Mucosa of stomach (tissue), 1 donor: ENCODE measurements around the gene SPINT3.
"Not testable (repeated sequence)": the region's sequence is repeated elsewhere in the genome, so short reads cannot be mapped to it uniquely, and the experiment has no call there.

Experiments used
- H3K27me3 ChIP-seq: one replicate; pipeline ENCODE4 v1.7.0; 2013; ENCODE audit warnings: mild to moderate bottlenecking, low read length; ENCODE audit not compliant: control insufficient read depth, insufficient read depth
- H3K36me3 ChIP-seq: one replicate; pipeline ENCODE4 v1.7.0; 2013; ENCODE audit warnings: low read length; ENCODE audit not compliant: control insufficient read depth, insufficient read depth
- H3K4me1 ChIP-seq: one replicate; pipeline ENCODE4 v1.7.0; 2013; ENCODE audit warnings: mild to moderate bottlenecking, low read length; ENCODE audit not compliant: control insufficient read depth, insufficient read depth
- H3K4me3 ChIP-seq: one replicate; pipeline ENCODE4 v1.7.0; 2013; ENCODE audit warnings: low read length
- H3K9ac ChIP-seq: one replicate; pipeline ENCODE4 v1.7.0; 2013; ENCODE audit warnings: mild to moderate bottlenecking, low read length, moderate library complexity
- H3K9me3 ChIP-seq: one replicate; pipeline ENCODE4 v1.7.0; 2013; ENCODE audit warnings: mild to moderate bottlenecking, low read length, moderate library complexity; ENCODE audit not compliant: control insufficient read depth
- donor health status: Pancreatic carcinoma.

The SPINT3 gene

GRCh38 chr20:45496166-45496565 is 19.3 kb downstream of the SPINT3 start:
- Histone ChIP-seq H3K4me1 (peaks cover 5% of the 10 kb centered on the region), H3K27me3 (no peaks in the 10 kb centered on the region), H3K9me3 (no peaks in the 10 kb centered on the region), H3K9ac (no peak overlapping the region), H3K4me3 (no peak overlapping the region), H3K36me3 (no peaks in the 10 kb centered on the region)

GRCh38 chr20:45495501-45495941 is 19.9 kb downstream of the SPINT3 start:
- Histone ChIP-seq H3K4me3 (no peak overlapping the region), H3K9me3 (no peaks in the 10 kb centered on the region), H3K27me3 (no peaks in the 10 kb centered on the region), H3K9ac (no peak overlapping the region), H3K4me1 (peaks cover 5% of the 10 kb centered on the region), H3K36me3 (no peaks in the 10 kb centered on the region)

GRCh38 chr20:45489083-45489531 is 26.3 kb downstream of the SPINT3 start:
- Histone ChIP-seq H3K27me3 (peaks cover 5% of the 10 kb centered on the region), H3K36me3 (no peaks in the 10 kb centered on the region), H3K9me3 (no peaks in the 10 kb centered on the region), H3K4me1 (no peaks in the 10 kb centered on the region), H3K9ac (no peak overlapping the region), H3K4me3 (no peak overlapping the region)

GRCh38 chr20:45487231-45487635 is 28.2 kb downstream of the SPINT3 start:
- no peaks in the 10 kb centered on the region for H3K9me3 ChIP-seq
- no peaks in the 10 kb centered on the region for H3K36me3 ChIP-seq
- peaks cover 5% of the 10 kb centered on the region for H3K27me3 ChIP-seq
- no peaks in the 10 kb centered on the region for H3K4me1 ChIP-seq
- H3K4me3 ChIP-seq: no peak overlapping the region
- no peak overlapping the region for H3K9ac ChIP-seq

GRCh38 chr20:45485388-45485787 is 30.0 kb downstream of the SPINT3 start:
- H3K4me3 ChIP-seq: no peak overlapping the region
- H3K27me3 ChIP-seq: peaks cover 5% of the 10 kb centered on the region
- H3K9ac ChIP-seq: no peak overlapping the region
- no peaks in the 10 kb centered on the region for H3K4me1 ChIP-seq
- no peaks in the 10 kb centered on the region for H3K9me3 ChIP-seq
- no peaks in the 10 kb centered on the region for H3K36me3 ChIP-seq

GRCh38 chr20:45484676-45485075 is 30.7 kb downstream of the SPINT3 start:
- Histone ChIP-seq H3K9ac (no peak overlapping the region), H3K4me3 (no peak overlapping the region), H3K4me1 (no peaks in the 10 kb centered on the region), H3K9me3 (no peaks in the 10 kb centered on the region), H3K36me3 (no peaks in the 10 kb centered on the region), H3K27me3 (peaks cover 5% of the 10 kb centered on the region)

- H3K4me3 ChIP-seq: no peak overlapping the region
Observed at GRCh38 chr20:45479822-45480221, 35.6 kb downstream of the SPINT3 start.

GRCh38 chr20:45477530-45478148 is 37.8 kb downstream of the SPINT3 start:
- not testable (repeated sequence) for H3K9me3 ChIP-seq, H3K9ac ChIP-seq, H3K4me3 ChIP-seq, H3K27me3 ChIP-seq, H3K36me3 ChIP-seq, H3K4me1 ChIP-seq

More at GRCh38 chr20:45479822-45480221, 35.6 kb downstream of the SPINT3 start:
- H3K27me3 ChIP-seq: peaks cover 3% of the 10 kb centered on the region
- H3K9ac ChIP-seq: no peak overlapping the region
- no peaks in the 10 kb centered on the region for H3K9me3 ChIP-seq
- H3K4me1 ChIP-seq: no peaks in the 10 kb centered on the region
- H3K36me3 ChIP-seq: no peaks in the 10 kb centered on the region

GRCh38 chr20:45472286-45472685 is 43.1 kb downstream of the SPINT3 start:
- not testable (repeated sequence) for H3K9me3 ChIP-seq, H3K9ac ChIP-seq, H3K36me3 ChIP-seq, H3K4me3 ChIP-seq
- Histone ChIP-seq H3K27me3 (peaks cover 27% of the 10 kb centered on the region), H3K4me1 (peaks cover 22% of the 10 kb centered on the region)

GRCh38 chr20:45470937-45471336 is 44.5 kb downstream of the SPINT3 start:
- Histone ChIP-seq H3K36me3 (no peaks in the 10 kb centered on the region), H3K9ac (peak overlapping the region; percentile 70), H3K9me3 (no peaks in the 10 kb centered on the region), H3K4me3 (no peak overlapping the region), H3K27me3 (peaks cover 27% of the 10 kb centered on the region), H3K4me1 (peaks cover 25% of the 10 kb centered on the region)

GRCh38 chr20:45470262-45470931 is 45.0 kb downstream of the SPINT3 start:
- no peaks in the 10 kb centered on the region for H3K9me3 ChIP-seq
- no peaks in the 10 kb centered on the region for H3K36me3 ChIP-seq
- peaks cover 29% of the 10 kb centered on the region for H3K4me1 ChIP-seq
- peak overlapping the region; percentile 70 for H3K9ac ChIP-seq
- peaks cover 27% of the 10 kb centered on the region for H3K27me3 ChIP-seq
- peak overlapping the region; percentile 58 for H3K4me3 ChIP-seq

- Histone ChIP-seq H3K4me3 (peak within 1 kb of the TSS; percentile 58), H3K36me3 (no peaks in the 10 kb centered on the region), H3K9me3 (no peaks in the 10 kb centered on the region), H3K9ac (peak within 1 kb of the TSS; percentile 70), H3K4me1 (peaks cover 29% of the 10 kb centered on the region), H3K27me3 (peaks cover 27% of the 10 kb centered on the region)
Observed at GRCh38 chr20:45469336-45470261, 45.8 kb downstream of the SPINT3 start, which contains the start of gene WFDC2. Gene WFDC2, plus strand, starts transcription at chr20:45469753. Its CDS starts 29 bp downstream, at chr20:45469782.
